H1 (cell line): ENCODE measurements around the gene EIPR1. TPM values are rescaled to one million over a fixed set of nuclear protein-coding genes. Genes with fewer than 3 reads are reported as not detected.

Experiments
- CTCF ChIA-PET: fragments of 300-600 bp; sonication (Branson Sonifier 250); formaldehyde crosslinking; loops from one replicate; lab custom pipeline; 2021; ENCODE audit not compliant: partially characterized antibody; lab: Charles Lee
- POLR2A ChIA-PET: fragments of 300-600 bp; sonication (Branson Sonifier 250); formaldehyde crosslinking; loops from one replicate; lab custom pipeline; 2021; ENCODE audit warnings: inconsistent platforms; ENCODE audit not compliant: partially characterized antibody; lab: Charles Lee
- DNase-seq, 2 experiments: peaks; one replicate each; pipeline versions ENCODE4 v3.0.0 to v3.0.0-alpha.2; 2010 to 2022; ENCODE audit warnings: low spot score in 2 of 2, low read depth in 1 of 2, mixed read lengths in 1 of 2
- FAIRE-seq: peaks from 2 replicates; lab custom pipeline; 2011; peaks lifted over from hg19 to GRCh38; lab: Jason Lieb, UNC
- H2AFZ ChIP-seq: 2 replicates; pipeline ENCODE4 v1.8.1; 2012; ENCODE audit warnings: low read length, inconsistent platforms
- H2AK5ac ChIP-seq: 2 replicates; pipeline ENCODE4 v1.6.1; 2013; ENCODE audit warnings: low read depth, low read length
- H2BK120ac ChIP-seq: replicated peaks from 2 replicates; pipeline ENCODE3; 2013; ENCODE audit warnings: low read depth, low read length, inconsistent platforms
- H2BK12ac ChIP-seq: 2 replicates; pipeline ENCODE4 v1.6.1; 2013; ENCODE audit warnings: low read depth, low read length
- H2BK15ac ChIP-seq: 2 replicates; pipeline ENCODE4 v1.6.1; 2013; ENCODE audit warnings: low read length
- H2BK20ac ChIP-seq: 2 replicates; pipeline ENCODE4 v1.6.1; 2013; ENCODE audit warnings: low read length
- H2BK5ac ChIP-seq: 2 replicates; pipeline ENCODE4 v1.6.1; 2013; ENCODE audit warnings: low read depth, low read length
- H3K14ac ChIP-seq: 2 replicates; pipeline ENCODE4 v1.6.1; 2013; ENCODE audit warnings: inconsistent platforms; ENCODE audit not compliant: insufficient read length
- H3K18ac ChIP-seq: 2 replicates; pipeline ENCODE4 v1.6.1; 2013; ENCODE audit warnings: low read length; ENCODE audit errors: extremely low read depth
- H3K23ac ChIP-seq: 2 replicates; pipeline ENCODE4 v1.6.1; 2013; ENCODE audit warnings: inconsistent platforms; ENCODE audit not compliant: insufficient read length
- H3K23me2 ChIP-seq: 2 replicates; pipeline ENCODE4 v1.6.1; 2013; ENCODE audit warnings: low read depth, low read length
- H3K27ac ChIP-seq: 2 replicates; pipeline ENCODE4 v1.6.1; 2011; ENCODE audit warnings: low read depth, low read length, inconsistent platforms
- H3K27me3 ChIP-seq, 4 experiments: replicated peaks in 1 of 4; 1 replicate in 1 of 4; 2 replicates in 3 of 4; pipeline versions ENCODE4 v1.6.1 to v1.8.1; 2011 to 2013; ENCODE audit warnings: low read length in 3 of 4, mild to moderate bottlenecking in 3 of 4, inconsistent platforms in 2 of 4, mixed read lengths in 2 of 4, moderate library complexity in 1 of 4; ENCODE audit not compliant: control insufficient read depth in 3 of 4, insufficient read depth in 3 of 4; ENCODE audit errors: extremely low read depth in 1 of 4
- H3K36me3 ChIP-seq, 4 experiments: 2 replicates each; pipeline versions ENCODE4 v1.6.1 to v1.8.1; 2011 to 2013; ENCODE audit warnings: mild to moderate bottlenecking in 4 of 4, low read length in 3 of 4, moderate library complexity in 2 of 4, control low read depth in 1 of 4, inconsistent platforms in 1 of 4; ENCODE audit not compliant: insufficient read depth in 4 of 4, control insufficient read depth in 2 of 4
- H3K4ac ChIP-seq: replicated peaks from 2 replicates; pipeline ENCODE3; 2013; ENCODE audit warnings: low read length, low read depth, mixed read lengths, inconsistent platforms; ENCODE audit not compliant: insufficient read length
- H3K4me1 ChIP-seq, 4 experiments: replicated peaks in 1 of 4; 1 replicate in 1 of 4; 2 replicates in 3 of 4; pipeline versions ENCODE4 v1.6.1 to v1.8.1; 2011 to 2013; ENCODE audit warnings: low read length in 3 of 4, inconsistent platforms in 2 of 4, mixed read lengths in 1 of 4; ENCODE audit not compliant: insufficient read depth in 4 of 4, control insufficient read depth in 3 of 4
- H3K4me2 ChIP-seq, 2 experiments: 2 replicates each; pipeline versions ENCODE4 v1.6.1 to v1.8.1; 2011 to 2013; ENCODE audit warnings: low read depth in 2 of 2, low read length in 2 of 2, control low read depth in 1 of 2, inconsistent platforms in 1 of 2, mild to moderate bottlenecking in 1 of 2; ENCODE audit not compliant: insufficient read depth in 1 of 2
- H3K4me3 ChIP-seq, 4 experiments: fragments of 200-600, 300-600 bp in 1 of 4; sonication (generic), shearing (Covaris generic), sonication (Bioruptor Twin) in 1 of 4; 2 replicates each; pipeline versions ENCODE4 v1.5.1 to v1.8.1; 2011 to 2016; ENCODE audit warnings: low read length in 4 of 4, low read depth in 3 of 4, control low read depth in 2 of 4, inconsistent platforms in 2 of 4, mild to moderate bottlenecking in 2 of 4, mixed read lengths in 1 of 4, moderate library complexity in 1 of 4; ENCODE audit not compliant: insufficient read depth in 2 of 4; ENCODE audit errors: extremely low read depth in 1 of 4
- H3K56ac ChIP-seq: replicated peaks from 2 replicates; pipeline ENCODE3; 2013; ENCODE audit warnings: low read depth, mild to moderate bottlenecking, mixed read lengths, low read length, inconsistent platforms; ENCODE audit not compliant: insufficient read length
- H3K79me1 ChIP-seq: 2 replicates; pipeline ENCODE4 v1.6.1; 2013; ENCODE audit warnings: low read depth, low read length, control low read depth
- H3K79me2 ChIP-seq, 2 experiments: 2 replicates each; pipeline versions ENCODE4 v1.6.1 to v1.8.1; 2012 to 2013; ENCODE audit warnings: low read length in 2 of 2, mild to moderate bottlenecking in 2 of 2, inconsistent platforms in 1 of 2; ENCODE audit not compliant: insufficient read depth in 2 of 2, control insufficient read depth in 1 of 2
- H3K9ac ChIP-seq, 4 experiments: replicated peaks in 1 of 4; 1 replicate in 1 of 4; 2 replicates in 3 of 4; pipeline versions ENCODE4 v1.6.1 to v1.8.1; 2011 to 2013; ENCODE audit warnings: low read depth in 3 of 4, low read length in 3 of 4, control low read depth in 2 of 4, mild to moderate bottlenecking in 2 of 4, moderate library complexity in 2 of 4, inconsistent platforms in 1 of 4; ENCODE audit errors: extremely low read depth in 1 of 4
- H3K9me3 ChIP-seq, 2 experiments: 2 replicates each; pipeline versions ENCODE4 v1.6.1 to v1.8.1; 2012 to 2013; ENCODE audit warnings: mild to moderate bottlenecking in 2 of 2, moderate library complexity in 2 of 2, control low read depth in 1 of 2, inconsistent platforms in 1 of 2, low read depth in 1 of 2, low read length in 1 of 2, mixed read lengths in 1 of 2; ENCODE audit not compliant: insufficient read depth in 2 of 2
- H4K20me1 ChIP-seq, 2 experiments: replicated peaks in 1 of 2; 2 replicates each; pipeline versions ENCODE3 to v1.8.1; 2011 to 2013; ENCODE audit warnings: inconsistent platforms in 2 of 2, low read length in 2 of 2, mild to moderate bottlenecking in 1 of 2; ENCODE audit not compliant: insufficient read depth in 2 of 2, control insufficient read depth in 1 of 2
- H4K5ac ChIP-seq: 2 replicates; pipeline ENCODE4 v1.6.1; 2013; ENCODE audit warnings: low read length, low read depth, mixed read lengths, inconsistent platforms; ENCODE audit not compliant: insufficient read length
- H4K8ac ChIP-seq: 2 replicates; pipeline ENCODE4 v1.8.0; 2013; ENCODE audit warnings: mild to moderate bottlenecking, moderate library complexity, low read length, inconsistent platforms; ENCODE audit not compliant: insufficient read depth; ENCODE audit errors: extremely low read depth
- H4K91ac ChIP-seq: replicated peaks from 2 replicates; pipeline ENCODE3; 2013; ENCODE audit warnings: low read length, mixed read lengths, inconsistent platforms; ENCODE audit not compliant: insufficient read length
- WGBS, 2 experiments: shearing (Covaris generic) in 1 of 2; methylation state at CpG; one replicate each; pipeline versions ENCODE4 v1.1.6 to v1.1.7; 2013 to 2015; ENCODE audit warnings: low lambda C conversion rate in 2 of 2, mixed read lengths in 2 of 2, inconsistent platforms in 1 of 2, low coverage in 1 of 2, missing lambda C conversion rate in 1 of 2; ENCODE audit not compliant: insufficient replicate concordance in 2 of 2, insufficient coverage in 1 of 2, insufficient read length in 1 of 2; ENCODE audit errors: extremely low coverage in 1 of 2, missing lambda C conversion rate in 1 of 2; 5-methylcytosine and 5-hydroxymethylcytosine counted together
- polyA plus RNA-seq, 7 experiments: library from polyadenylated mRNA; depleted of rRNA in 3 of 7; stranded (reverse) in 5 of 7; unstranded in 2 of 7; fragments of >200 nt in 5 of 7; fragments of 200-250 nt in 2 of 7; gene quantifications; 1 replicate in 5 of 7; 2 replicates in 1 of 7; 4 replicates in 1 of 7; pipeline versions ENCODE4 v1.2.1 to v1.2.3, GENCODE V29; 2011 to 2013; ENCODE audit warnings: missing spikeins in 2 of 7, mixed read lengths in 2 of 7
- total RNA-seq: library from RNA; stranded (reverse); fragmentation: NEBNext Ultra II Directional; extraction: Animal tissue kit (Norgen Biotek cat#: 25700); gene quantifications from 2 replicates; pipeline ENCODE4 v1.2.1, GENCODE V29; 2021

The EIPR1 gene
- total and polyA plus RNA-seq, 2 of the 8 experiments (the other 6 are each of a cell fraction or from before 2014, with no cell fraction given), result 26.3 to 56.4 TPM

DNA sequence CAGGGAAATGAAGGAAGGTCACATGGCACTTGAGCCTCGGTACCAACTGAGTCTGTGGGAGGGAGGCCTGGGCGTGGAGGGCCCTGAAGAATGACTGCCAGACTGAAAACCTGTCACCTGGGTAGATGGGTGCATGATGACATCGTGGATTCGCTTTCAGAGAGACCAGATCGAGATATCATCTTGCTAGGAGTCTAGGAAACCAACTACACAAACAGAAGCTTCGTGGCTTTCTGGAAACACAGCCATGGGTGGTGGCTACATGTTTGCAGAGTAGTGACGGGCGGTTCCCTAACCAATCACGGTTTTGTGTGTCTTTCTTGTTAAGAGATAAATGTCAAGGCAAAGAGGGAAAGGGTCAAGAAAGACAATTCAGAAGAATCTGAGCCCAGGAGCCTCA lies 155.0 kb downstream of the EIPR1 start:
- Histone ChIP-seq H2BK15ac (no peak overlapping the region), H3K9me3 (peaks cover 23 to 24% of the 10 kb centered on the region in 2 experiments), H2AK5ac (no peak overlapping the region), H3K4me2 (no peak overlapping the region), H3K27me3 (no peaks in the 10 kb centered on the region), H4K8ac (no peak overlapping the region), H4K5ac (no peak overlapping the region), H3K18ac (no peak overlapping the region), H3K4ac (no peak overlapping the region), H3K9ac (no peak overlapping the region), H3K23me2 (no peaks in the 10 kb centered on the region; the same call in 1 of the 2 replicates), H2BK5ac (no peak overlapping the region), H4K91ac (no peak overlapping the region), H3K4me3 (no peak overlapping the region), H3K27ac (no peak overlapping the region), H4K20me1 (no peaks in the 10 kb centered on the region), H2BK20ac (no peak overlapping the region), H2BK120ac (no peak overlapping the region), H2AFZ (no peak overlapping the region), H3K79me2 (peaks cover 3 to 8% of the 10 kb centered on the region in 2 experiments; a peak in 2 of 4 replicates), H2BK12ac (no peak overlapping the region), H3K79me1 (no peaks in the 10 kb centered on the region), H3K4me1 (no peaks in the 10 kb centered on the region), H3K23ac (no peak overlapping the region), H3K14ac (no peak overlapping the region), H3K56ac (no peak overlapping the region), H3K36me3 (peaks cover 0 to 9% (median 0%) of the 10 kb centered on the region in 4 experiments; a peak in 2 of 8 replicates)
- POLR2A ChIA-PET, result no interaction called here
- no peak for FAIRE-seq
- WGBS, 2 experiments, result 84% methylated on average over 9 of the region's 9 CpGs; no CpG with 5 or more reads in 1 of the 2 experiments
- DNase-seq, result no peak
- CTCF ChIA-PET, result interaction anchor here (0.8 to 1.2 kb wide), 2 partner anchors 19 to 242 kb away, joined by 3 read pairs; no protein-coding TSS in a partner anchor
